Epithelial cell of proximal tubule (primary cell): ENCODE measurements around the gene ZKSCAN1. TPM values are rescaled to one million over a fixed set of nuclear protein-coding genes. Genes with fewer than 3 reads are reported as not detected.

Experiments used
- DNase-seq: peaks from one replicate; pipeline ENCODE4 v3.0.0-alpha.2; 2011; ENCODE audit warnings: low read depth
- H3K4me3 ChIP-seq: 2 replicates; pipeline ENCODE4 v1.5.1; 2011; ENCODE audit warnings: low read depth, mild to moderate bottlenecking, low read length
- total RNA-seq: library from RNA; depleted of rRNA; stranded (reverse); fragments of >200 nt; gene quantifications from 2 replicates; pipeline ENCODE4 v1.2.3, GENCODE V29; 2015
- TF ChIP-seq, protein P1 (sequence below): conservative IDR thresholded peaks from 2 replicates; pipeline ENCODE4 v1.5.1; 2012; ENCODE audit warnings: low read depth, mild to moderate bottlenecking, low read length

The ZKSCAN1 gene
- total RNA-seq, 1 donor from 2014 or later, result 10.6 TPM

DNA sequence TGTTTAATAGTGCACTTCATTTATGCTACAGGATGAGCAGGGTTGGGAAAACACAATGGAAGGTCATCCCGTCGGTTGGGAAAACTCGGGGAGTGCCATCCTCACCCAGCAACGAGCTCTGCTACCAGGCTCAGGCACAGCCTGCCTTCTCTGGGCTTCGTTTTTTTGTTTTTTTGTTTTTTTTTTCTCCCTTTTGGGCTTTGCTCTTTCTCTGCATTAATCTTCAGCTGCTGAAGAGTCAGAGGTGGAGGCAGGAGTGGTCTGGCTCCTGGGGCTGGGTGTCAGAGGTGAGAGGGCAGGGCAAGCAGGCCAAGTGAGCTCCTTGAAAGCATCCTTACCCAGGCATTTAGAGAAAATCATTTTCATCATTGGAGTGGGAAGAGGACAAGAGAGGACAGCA, 54.6 kb downstream of the ZKSCAN1 start:
- H3K4me3 ChIP-seq, result no peak overlapping the region
- no peak for DNase-seq
- TF ChIP-seq, protein P1, sequence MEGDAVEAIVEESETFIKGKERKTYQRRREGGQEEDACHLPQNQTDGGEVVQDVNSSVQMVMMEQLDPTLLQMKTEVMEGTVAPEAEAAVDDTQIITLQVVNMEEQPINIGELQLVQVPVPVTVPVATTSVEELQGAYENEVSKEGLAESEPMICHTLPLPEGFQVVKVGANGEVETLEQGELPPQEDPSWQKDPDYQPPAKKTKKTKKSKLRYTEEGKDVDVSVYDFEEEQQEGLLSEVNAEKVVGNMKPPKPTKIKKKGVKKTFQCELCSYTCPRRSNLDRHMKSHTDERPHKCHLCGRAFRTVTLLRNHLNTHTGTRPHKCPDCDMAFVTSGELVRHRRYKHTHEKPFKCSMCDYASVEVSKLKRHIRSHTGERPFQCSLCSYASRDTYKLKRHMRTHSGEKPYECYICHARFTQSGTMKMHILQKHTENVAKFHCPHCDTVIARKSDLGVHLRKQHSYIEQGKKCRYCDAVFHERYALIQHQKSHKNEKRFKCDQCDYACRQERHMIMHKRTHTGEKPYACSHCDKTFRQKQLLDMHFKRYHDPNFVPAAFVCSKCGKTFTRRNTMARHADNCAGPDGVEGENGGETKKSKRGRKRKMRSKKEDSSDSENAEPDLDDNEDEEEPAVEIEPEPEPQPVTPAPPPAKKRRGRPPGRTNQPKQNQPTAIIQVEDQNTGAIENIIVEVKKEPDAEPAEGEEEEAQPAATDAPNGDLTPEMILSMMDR, result no peak

DNA sequence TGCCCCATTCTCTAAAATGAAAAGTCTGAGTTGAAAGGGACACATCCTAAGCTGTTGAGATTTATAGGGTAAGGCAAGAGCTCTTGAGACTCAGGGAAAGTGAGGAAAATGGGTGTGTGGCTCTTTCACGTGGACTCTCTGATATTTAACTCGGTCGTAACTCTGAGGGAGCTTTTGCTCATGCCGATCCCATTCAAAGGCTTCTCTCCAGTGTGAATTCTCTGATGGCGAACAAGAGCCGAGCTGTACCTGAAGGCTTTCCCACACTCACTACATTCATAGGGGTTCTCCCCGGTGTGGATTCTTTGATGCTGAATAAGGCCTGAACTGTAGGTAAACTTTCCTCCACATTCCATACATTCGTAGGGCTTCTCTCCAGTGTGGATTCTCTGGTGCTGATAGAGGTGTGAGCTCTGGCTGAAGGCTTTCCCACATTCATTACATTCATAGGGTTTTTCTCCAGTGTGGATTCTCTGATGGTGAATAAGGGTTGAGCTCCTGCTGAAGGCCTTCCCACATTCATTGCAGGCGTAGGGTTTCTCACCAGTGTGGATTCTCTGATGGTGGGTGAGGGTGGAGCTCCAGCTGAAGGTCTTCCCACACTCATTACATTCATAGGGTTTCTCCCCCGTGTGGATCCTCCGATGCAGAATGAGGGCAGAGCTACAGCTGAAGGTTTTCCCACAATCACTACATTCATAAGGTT, 55.8 kb downstream of the ZKSCAN1 start:
- DNase-seq, result no peak
- TF ChIP-seq, protein P1, result no peak

DNA sequence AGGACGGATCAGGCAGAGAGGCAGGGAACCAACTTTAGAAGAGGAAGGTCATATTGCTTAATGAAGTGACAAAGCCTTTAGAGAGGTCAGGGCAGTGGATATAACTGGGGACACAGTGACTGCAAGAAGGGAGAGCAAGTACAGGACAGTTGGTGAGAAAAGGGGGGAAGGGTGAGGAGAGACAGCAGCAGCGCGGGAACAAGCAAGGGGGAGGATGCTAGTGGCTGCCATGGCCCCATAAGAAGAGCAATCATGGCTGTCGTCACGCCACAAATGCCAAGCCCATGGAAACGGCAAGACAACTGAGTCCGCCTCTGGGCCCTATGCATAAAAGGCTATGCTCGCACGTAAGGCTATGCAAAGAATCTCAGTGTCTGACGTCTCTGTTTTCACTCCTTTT, 57.1 kb downstream of the ZKSCAN1 start:
- TF ChIP-seq, protein P1, result no peak
- no peak overlapping the region for H3K4me3 ChIP-seq
- DNase-seq, result no peak

More for the DNA sequence above, 55.8 kb downstream of the ZKSCAN1 start:
- H3K4me3 ChIP-seq, result no peak overlapping the region

DNA sequence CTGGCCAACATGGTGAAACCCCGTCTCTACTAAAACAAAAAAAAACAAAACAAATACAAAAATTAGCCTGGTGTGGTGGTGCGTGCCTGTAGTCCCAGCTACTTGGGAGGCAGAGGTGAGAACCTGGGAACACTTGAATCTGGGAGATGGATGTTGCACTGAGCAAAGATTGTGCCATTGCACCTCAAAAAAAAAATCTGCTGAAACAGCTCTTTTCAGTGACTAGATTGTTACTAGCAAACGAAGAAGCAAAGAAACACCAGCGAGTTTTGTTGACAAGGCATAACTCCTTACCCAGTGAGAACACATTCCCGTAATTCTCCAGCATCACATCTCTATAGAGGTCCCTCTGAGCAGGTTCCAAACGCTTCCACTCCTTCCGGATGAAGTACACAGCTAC, 59.4 kb downstream of the ZKSCAN1 start:
- TF ChIP-seq, protein P1, result no peak
- H3K4me3 ChIP-seq, result no peak overlapping the region
- DNase-seq, result no peak

DNA sequence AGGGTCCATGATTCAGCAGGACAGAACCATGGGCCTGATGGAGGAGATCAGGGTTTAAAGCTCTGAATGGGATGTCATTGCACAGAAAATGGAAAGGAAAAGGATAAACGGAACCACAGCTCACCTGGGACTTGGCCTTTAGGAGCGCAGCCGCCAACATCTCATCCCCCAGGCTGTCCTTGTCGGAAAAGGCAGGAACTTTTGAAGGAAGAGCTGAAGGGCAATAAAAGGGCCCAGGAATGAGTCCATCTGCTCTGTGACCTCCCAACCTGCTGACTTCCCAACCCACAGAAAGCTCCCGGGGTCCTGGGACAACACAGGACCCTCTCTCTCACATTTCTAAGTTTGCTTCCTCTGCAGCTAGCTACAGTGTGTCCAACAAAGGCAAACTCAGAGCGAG, 60.0 kb downstream of the ZKSCAN1 start:
- H3K4me3 ChIP-seq, result no peak overlapping the region
- no peak for DNase-seq
- TF ChIP-seq, protein P1, result no peak

DNA sequence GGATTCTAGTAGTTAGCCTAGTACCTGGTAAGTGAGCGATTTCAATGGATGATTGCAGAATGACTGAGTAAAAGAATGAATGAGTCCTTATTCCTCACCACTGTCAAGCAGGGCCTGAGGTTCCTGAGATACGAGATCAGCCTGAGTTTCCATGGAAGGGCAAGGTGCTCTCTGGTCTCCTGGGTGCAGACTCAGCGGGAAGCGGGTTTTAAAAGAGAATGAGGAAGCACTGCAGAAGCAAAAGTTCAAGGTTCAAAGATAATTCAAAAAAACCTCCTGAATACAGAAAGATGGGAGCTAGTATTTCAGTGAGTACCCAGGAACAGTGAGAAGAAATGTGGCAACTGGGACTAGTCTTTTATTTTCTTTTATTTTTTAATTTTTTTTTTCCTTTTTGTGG, 61.8 kb downstream of the ZKSCAN1 start:
- no peak for DNase-seq
- TF ChIP-seq, protein P1, result no peak
- H3K4me3 ChIP-seq, result no peak overlapping the region

DNA sequence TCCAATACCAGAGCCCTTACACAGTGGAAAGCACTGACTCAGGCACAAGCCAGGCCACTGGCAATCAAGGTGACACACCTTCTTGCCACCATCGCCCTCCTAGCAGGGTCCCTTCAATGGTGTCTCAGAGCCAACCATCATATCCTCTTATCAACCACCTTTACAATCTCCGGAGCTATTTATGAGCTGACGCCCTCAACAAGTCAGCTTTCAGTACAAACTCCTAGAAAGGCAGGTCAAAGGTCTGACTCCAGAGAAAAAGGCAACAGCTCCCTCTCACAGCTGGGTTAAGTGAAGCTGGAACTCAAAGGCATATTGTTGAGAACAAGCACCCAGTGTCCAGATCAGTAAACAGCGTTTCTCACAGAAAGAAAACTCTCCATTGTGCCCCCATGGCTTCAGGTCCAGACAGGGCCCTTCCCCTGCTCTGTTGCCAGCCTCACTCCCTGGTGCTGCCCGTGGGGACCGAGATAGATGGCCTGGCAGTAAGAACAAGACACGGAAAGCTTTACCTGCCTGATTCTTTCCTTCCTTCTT, 63.7 kb downstream of the ZKSCAN1 start:
- no peak overlapping the region for H3K4me3 ChIP-seq
- DNase-seq, result no peak
- TF ChIP-seq, protein P1, result no peak
